Measurements from ENCODE around the gene SPACA4.

DNA sequence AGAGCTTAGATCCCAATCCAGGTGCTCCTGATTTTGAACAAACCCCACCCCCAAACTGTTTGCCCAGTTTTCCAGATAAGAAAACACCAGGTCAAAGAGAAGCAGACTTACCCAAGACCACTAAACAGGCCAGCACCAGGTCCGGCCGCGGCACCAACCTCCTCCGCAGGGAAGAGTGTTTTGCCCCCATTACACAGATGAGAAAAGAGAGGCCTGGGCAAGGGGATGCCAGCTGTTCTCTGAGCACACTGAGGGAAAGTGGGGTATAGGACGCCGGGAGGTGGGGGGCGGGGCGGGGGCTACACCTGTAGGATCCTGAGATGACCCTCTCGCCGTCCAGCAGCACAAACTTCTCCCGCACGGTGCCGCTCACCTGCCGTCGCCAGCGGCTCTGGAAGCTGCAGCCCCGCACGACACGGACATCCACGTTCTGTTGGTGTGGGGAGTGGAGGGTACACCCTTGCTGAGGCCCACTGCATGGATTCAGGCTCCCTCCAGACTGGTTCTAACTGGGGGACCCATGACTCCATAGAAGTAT is 3.1 kb downstream of the SPACA4 start:
- no peak for TF ChIP-seq CREB1 (CRISPR knock-in tag; IDR thresholded peaks at IDR 0.05)
- TF ChIP-seq NR1H2 (CRISPR knock-in tag; IDR thresholded peaks at IDR 0.05): no peak
- no peak for TF ChIP-seq ELF4 (CRISPR knock-in tag; IDR thresholded peaks at IDR 0.05; ENCODE audit: low read depth)
- TF ChIP-seq ESRRA (CRISPR knock-in tag; IDR thresholded peaks at IDR 0.05; ENCODE audit: borderline replicate concordance): no peak
- TF ChIP-seq, protein P1, sequence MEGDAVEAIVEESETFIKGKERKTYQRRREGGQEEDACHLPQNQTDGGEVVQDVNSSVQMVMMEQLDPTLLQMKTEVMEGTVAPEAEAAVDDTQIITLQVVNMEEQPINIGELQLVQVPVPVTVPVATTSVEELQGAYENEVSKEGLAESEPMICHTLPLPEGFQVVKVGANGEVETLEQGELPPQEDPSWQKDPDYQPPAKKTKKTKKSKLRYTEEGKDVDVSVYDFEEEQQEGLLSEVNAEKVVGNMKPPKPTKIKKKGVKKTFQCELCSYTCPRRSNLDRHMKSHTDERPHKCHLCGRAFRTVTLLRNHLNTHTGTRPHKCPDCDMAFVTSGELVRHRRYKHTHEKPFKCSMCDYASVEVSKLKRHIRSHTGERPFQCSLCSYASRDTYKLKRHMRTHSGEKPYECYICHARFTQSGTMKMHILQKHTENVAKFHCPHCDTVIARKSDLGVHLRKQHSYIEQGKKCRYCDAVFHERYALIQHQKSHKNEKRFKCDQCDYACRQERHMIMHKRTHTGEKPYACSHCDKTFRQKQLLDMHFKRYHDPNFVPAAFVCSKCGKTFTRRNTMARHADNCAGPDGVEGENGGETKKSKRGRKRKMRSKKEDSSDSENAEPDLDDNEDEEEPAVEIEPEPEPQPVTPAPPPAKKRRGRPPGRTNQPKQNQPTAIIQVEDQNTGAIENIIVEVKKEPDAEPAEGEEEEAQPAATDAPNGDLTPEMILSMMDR (IDR thresholded peaks at IDR 0.05): no peak
- TF ChIP-seq NR2C2 (CRISPR knock-in tag; IDR thresholded peaks at IDR 0.05): no peak
- no peak for TF ChIP-seq SP1 (CRISPR knock-in tag; conservative IDR thresholded peaks at IDR 0.05)
- no peak for TF ChIP-seq CBFB (CRISPR knock-in tag; IDR thresholded peaks at IDR 0.05; ENCODE audit: low read depth)
- TF ChIP-seq, protein P2, sequence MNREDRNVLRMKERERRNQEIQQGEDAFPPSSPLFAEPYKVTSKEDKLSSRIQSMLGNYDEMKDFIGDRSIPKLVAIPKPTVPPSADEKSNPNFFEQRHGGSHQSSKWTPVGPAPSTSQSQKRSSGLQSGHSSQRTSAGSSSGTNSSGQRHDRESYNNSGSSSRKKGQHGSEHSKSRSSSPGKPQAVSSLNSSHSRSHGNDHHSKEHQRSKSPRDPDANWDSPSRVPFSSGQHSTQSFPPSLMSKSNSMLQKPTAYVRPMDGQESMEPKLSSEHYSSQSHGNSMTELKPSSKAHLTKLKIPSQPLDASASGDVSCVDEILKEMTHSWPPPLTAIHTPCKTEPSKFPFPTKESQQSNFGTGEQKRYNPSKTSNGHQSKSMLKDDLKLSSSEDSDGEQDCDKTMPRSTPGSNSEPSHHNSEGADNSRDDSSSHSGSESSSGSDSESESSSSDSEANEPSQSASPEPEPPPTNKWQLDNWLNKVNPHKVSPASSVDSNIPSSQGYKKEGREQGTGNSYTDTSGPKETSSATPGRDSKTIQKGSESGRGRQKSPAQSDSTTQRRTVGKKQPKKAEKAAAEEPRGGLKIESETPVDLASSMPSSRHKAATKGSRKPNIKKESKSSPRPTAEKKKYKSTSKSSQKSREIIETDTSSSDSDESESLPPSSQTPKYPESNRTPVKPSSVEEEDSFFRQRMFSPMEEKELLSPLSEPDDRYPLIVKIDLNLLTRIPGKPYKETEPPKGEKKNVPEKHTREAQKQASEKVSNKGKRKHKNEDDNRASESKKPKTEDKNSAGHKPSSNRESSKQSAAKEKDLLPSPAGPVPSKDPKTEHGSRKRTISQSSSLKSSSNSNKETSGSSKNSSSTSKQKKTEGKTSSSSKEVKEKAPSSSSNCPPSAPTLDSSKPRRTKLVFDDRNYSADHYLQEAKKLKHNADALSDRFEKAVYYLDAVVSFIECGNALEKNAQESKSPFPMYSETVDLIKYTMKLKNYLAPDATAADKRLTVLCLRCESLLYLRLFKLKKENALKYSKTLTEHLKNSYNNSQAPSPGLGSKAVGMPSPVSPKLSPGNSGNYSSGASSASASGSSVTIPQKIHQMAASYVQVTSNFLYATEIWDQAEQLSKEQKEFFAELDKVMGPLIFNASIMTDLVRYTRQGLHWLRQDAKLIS (CRISPR knock-in tag; IDR thresholded peaks at IDR 0.05; ENCODE audit: borderline replicate concordance): no peak
